Midbrain (tissue), 1 donor: ENCODE measurements around the gene OPN4.

Source experiments
- DNase-seq: peaks from one replicate; lab custom pipeline; 2025; lab: John Stamatoyannopoulos, UW

OPN4 gene

DNA sequence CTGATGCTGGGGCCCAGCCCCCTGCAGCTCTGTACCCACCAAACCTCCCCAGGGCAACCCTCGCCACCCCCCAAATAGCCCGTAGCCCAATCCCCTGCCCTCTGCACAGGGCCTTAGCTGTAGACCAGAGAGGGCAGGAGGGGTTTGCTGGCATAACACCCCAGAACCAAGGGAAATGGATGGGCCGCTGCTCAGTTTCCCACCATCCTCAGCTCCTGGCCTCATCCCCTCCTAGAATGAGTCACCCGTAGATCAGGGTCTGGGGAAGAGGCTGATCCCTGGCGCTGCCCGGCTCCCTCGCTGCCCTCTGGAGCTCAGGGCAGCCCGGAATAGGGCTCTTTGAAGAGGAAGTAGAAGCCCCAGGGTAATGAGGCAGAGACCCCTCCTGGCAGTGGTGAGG, 45.2 kb downstream of the OPN4 start:
- DNase-seq, result no peak

DNA sequence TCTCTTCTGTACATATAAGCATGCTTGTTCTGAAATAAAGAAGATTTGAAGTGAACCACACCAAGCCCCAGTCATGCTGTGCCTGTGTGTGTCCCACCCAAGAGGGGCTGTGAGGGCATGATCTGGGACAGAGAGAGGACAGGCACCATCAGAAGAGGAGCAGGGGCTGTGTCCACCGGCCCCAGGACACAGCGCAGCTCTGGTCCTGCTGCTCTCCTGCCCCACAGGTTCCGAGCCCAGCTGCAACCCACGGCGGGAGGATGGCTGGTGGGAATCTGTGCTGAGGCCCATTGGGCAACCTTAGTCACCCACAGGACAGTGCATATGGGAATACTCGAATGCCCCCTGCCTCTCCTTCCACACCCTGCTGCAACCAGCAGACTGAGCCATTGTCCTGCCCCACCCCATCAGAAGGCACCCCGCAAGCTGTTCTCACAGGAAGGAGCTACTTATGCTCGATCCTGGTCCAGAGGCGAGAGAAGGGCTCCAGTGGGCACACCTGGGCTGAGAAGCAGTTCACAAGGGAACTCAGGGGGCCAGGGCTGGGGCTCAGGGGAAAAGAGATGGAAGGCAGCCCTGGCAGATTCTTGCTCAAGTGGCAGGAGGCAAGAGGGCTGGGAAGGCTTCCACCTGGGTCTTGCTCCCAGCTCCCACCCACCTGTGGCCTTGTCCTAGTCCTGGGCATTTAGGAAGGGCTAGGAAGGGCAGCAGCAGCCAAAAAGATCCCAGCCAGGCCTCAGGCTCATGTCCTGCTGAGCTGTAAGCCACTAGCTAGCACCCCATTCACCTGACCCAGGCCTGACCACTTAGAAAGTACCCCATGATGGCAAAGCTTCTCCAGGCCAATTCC, 45.9 kb downstream of the OPN4 start:
- DNase-seq, result no peak

- no peak for DNase-seq
These were observed 46.7 kb downstream of the OPN4 start for GRCh38 chr10:86700851-86701617.

DNA sequence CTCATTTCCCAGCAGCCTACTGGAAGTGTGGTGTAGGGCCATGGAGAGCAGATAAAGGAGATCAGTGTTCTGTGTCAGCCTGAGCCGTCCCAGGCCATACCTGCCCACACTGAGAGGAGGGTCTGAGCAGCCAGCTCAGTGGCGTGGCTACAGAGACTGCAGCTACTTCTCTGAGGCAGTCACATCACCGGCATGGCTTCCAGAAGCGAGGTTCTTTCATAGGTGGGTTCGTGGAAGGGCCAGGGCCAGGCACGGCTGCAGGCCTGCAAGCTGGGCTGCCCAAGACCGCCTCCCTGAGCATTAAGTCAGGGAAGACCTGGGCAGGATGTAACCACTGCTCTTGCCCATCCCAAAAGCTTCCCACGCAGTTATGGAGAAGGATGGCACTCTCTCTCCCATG, 48.8 kb downstream of the OPN4 start:
- no peak for DNase-seq

DNA sequence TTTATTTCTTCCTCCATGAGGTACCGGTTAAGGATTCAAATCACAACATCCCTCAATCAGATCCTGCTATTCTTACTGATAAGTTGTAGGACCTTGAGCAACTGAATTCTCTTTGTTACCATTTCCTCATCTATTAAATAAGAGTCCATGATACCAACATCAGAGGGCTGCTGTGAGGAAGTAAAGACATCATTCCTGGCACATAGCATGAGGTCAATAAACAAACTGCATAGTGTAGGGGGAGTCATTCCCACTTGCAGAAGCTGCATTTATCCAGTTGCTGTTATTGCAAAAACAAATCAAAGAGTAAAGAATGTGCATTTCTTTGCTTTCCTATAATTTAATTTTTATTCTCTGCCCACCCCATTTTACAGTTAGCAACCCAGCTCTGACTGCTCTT, 50.8 kb downstream of the OPN4 start:
- DNase-seq, result no peak

DNA sequence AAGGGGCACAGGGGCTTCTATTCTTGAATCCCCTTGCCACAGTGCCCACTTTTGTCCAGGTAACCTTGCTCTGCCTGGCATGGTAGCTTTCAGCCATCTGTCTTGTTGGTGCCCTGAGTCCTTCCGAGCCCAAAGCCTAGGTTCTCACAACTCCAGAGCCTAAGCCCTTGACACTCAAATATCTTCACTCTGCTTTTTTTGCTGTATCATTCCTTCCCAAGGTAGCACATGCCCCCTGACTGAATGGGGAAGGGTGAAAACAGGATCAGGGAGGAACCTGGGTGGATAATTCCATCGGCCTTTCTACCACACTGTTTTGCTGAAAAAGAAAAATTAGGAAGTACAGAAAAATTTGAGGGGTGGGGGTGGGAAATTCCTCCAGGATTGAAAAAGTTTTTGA, 51.6 kb downstream of the OPN4 start:
- no peak for DNase-seq

DNA sequence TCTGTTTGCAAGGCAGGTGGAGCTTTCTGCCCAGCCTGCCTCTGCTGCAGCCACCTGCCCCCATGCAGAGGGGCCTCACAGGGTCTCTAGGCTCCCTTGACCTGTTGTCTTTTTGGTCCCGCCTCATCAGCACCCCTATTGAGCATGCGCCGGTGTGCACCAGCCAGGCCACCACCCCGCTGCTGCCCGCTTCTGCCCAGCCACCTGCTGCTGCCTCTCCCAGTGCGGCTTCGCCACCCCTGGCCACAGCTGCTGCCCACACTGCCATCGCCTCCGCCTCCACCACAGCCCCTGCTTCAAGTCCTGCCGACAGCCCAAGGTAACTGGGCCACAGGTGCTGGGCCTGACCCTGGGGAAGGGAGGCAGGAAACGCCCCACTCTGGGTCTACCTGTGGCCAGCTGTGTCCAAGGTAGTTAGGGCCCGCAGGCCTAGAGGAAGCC, 52.1 kb downstream of the OPN4 start:
- DNase-seq, result no peak

DNA sequence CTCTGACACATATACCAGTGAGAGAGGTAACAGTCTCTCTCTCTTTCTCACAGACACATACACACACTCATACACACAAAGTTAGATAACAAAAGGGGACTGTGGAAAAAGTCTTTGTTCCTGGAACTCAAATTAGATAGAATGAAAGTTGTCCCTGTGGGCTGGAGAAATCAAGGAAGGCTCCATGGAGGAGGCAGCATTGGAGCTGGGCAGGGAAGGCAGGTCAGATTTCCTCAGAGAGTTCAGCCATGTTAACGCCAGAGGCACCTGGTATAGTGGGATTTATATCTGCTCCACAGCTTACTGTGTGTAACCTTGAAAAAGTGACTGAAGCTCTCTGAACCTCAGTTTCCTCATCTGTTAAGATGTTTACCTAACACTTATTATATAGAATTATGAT, 52.6 kb downstream of the OPN4 start:
- DNase-seq, result no peak

DNA sequence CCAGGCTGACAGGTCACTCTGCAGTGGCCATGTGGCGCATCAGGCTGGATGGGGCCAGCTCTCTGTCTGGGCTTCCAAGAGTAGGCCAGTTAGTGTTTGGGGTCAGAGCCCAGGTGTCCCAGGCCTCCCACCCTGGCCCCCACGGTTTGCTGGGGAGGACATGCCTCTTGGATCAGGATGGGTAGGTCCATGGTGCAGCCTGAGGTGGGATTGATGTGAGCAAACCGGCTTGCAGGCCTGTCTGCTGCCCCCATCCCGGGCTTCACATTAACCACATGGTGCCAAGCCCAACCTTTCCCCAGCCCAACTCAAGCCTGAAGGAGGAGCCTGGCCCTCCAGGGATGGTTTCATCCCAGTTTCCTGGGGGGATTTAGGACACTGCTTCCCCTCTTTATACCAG, 53.2 kb downstream of the OPN4 start:
- no peak for DNase-seq

GRCh38 chr10:86708068-86708782, 53.9 kb downstream of the OPN4 start:
- no peak for DNase-seq

GRCh38 chr10:86708783-86709380, 54.5 kb downstream of the OPN4 start:
- no peak for DNase-seq

GRCh38 chr10:86709396-86710185, 55.2 kb downstream of the OPN4 start:
- DNase-seq, result no peak

DNA sequence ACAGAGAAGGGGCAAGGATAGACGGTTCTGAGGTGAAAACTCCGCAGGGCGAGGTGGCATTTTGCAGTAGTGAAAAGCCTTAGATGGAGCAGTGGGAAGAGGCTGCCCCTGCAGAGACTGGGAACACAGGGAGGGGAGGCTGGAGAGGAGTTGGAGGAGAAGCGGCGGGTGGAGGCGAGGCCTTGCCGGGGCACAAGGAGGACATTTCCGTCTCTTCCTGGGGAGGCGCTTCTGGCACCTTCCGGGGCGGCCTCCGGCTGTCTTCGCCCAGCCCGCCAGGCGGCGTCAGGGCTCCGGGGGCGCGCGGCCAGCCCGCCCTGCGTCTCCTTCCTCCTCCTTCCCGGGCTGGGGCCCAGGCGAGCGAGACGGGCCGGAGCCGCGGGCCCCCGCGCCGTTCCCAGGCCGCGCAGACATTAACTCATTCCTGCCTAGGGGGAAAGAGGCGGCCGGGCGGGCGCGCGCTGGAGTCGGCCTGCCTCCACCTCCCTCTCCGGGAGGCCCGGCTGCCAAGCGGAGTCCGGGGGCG, 56.7 kb downstream of the OPN4 start:
- DNase-seq, result peak; percentile 87

DNA sequence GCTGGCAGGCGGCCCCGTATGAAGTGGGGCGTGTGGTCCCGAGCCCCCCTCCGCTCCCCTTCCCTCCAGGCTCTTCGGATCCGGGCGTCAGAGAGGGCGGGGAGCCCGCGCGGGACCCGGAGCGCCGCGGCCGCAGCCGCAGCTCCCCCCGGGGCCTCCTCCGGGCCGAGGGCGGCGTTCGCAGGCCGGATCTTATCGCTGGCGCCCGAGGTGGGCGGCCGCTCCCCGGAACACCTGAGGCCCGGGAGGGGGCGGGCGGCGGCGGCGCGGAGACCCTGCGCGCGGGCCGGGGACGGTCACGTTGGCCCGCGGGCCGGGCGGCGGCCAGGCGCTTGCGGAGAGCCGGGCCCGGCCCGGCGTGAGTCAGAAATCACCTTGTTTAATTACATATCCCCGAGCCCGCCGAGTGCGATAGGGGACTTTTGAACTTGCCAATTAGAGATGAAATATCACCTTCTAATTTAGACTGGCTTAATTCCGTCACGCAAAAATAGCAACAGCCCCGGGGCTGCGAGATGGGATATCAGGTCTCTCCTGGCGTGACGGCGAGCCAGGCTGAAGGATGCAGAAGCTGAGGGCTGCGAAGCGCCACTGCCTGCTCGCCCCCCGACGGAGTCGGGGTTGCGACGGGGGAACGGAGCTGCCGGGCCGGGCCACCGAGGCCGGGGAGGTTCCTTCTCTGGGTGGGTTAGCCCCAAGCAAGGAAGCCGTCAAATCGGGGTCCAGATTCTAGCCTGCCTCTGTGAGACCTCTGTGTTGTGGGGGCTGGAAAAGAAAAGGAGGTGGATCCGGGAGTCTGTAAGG, 57.4 kb downstream of the OPN4 start:
- DNase-seq, result peak; percentile 50

GRCh38 chr10:86712317-86712707, 58.0 kb downstream of the OPN4 start:
- peak; percentile 36 for DNase-seq

GRCh38 chr10:86715156-86715795, 60.9 kb downstream of the OPN4 start:
- DNase-seq, result no peak

- no peak for DNase-seq
These were observed 61.5 kb downstream of the OPN4 start for GRCh38 chr10:86715836-86716235.
